ENCODE measurements around the gene APBB2.

The APBB2 gene

GRCh38 chr4:41197996-41198395 is 16.3 kb downstream of the APBB2 start:
- DNase-seq (ENCODE audit: low read depth in 1 of 2, low spot score in 1 of 2) = no peak
- in situ Hi-C loops (cut with HindIII; ENCODE audit: low pct_unique_long_range_greater_than_20kb, low sequenced_read_pairs) = no loop called here
- TF ChIP-seq JUND (IDR thresholded peaks at IDR 0.05; ENCODE audit: low read depth) = no peak

GRCh38 chr4:41197495-41197894 is 16.8 kb downstream of the APBB2 start:
- TF ChIP-seq JUND (IDR thresholded peaks at IDR 0.05; ENCODE audit: low read depth) = no peak
- in situ Hi-C loops (cut with HindIII; ENCODE audit: low pct_unique_long_range_greater_than_20kb, low sequenced_read_pairs) = no loop called here
- no peak for DNase-seq (ENCODE audit: low read depth in 1 of 2, low spot score in 1 of 2)

GRCh38 chr4:41196633-41197332 is 17.6 kb downstream of the APBB2 start:
- in situ Hi-C loops (cut with HindIII; ENCODE audit: low pct_unique_long_range_greater_than_20kb, low sequenced_read_pairs) = no loop called here
- DNase-seq (ENCODE audit: low read depth in 1 of 2, low spot score in 1 of 2) = no peak
- TF ChIP-seq JUND (IDR thresholded peaks at IDR 0.05; ENCODE audit: low read depth) = no peak

DNA sequence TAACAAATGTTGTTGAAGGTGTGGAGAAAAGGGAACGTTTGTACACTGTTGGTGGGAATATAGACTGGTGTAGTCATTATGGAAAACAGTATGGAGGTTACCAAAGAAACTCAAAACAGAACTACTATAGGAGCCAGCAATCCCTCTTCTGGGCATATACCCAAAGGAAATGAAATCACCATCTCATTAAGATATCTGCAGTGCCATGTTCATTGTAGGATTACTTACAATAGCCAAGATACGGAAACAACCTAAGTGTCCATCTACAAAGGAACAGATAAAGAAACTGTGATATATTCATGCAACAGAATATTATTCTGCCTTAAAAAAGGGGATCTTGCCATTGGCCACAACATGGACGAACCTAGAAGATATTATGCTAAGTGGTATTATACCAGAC is 22.2 kb downstream of the APBB2 start:
- no peak for TF ChIP-seq JUND (IDR thresholded peaks at IDR 0.05; ENCODE audit: low read depth)
- in situ Hi-C loops (cut with HindIII; ENCODE audit: low pct_unique_long_range_greater_than_20kb, low sequenced_read_pairs) = no loop called here
- DNase-seq (ENCODE audit: low read depth in 1 of 2, low spot score in 1 of 2) = no peak

GRCh38 chr4:41189666-41190065 is 24.7 kb downstream of the APBB2 start:
- no peak for DNase-seq (ENCODE audit: low read depth in 1 of 2, low spot score in 1 of 2)
- in situ Hi-C loops (cut with HindIII; ENCODE audit: low pct_unique_long_range_greater_than_20kb, low sequenced_read_pairs) = no loop called here
- TF ChIP-seq JUND (IDR thresholded peaks at IDR 0.05; ENCODE audit: low read depth) = no peak

DNA sequence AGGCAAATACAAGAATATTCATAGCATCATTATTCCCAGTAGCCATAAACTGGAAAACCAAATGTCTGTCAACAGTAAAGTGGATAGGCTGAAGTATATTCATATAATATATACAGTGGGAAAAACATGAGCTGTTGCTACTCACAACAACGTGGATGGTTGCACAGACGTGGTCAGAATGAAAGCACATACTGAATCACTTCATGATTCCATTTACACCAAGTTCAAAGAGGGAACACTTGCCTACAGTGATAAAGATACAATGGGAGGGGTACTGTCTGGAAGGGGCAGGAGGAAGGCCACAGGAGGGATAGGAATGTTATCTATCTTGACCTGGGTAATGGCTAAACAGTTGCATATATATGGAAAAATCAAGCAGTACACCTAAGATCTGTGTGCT is 25.3 kb downstream of the APBB2 start:
- in situ Hi-C loops (cut with HindIII; ENCODE audit: low pct_unique_long_range_greater_than_20kb, low sequenced_read_pairs) = no loop called here
- TF ChIP-seq JUND (IDR thresholded peaks at IDR 0.05; ENCODE audit: low read depth) = no peak
- no peak for DNase-seq (ENCODE audit: low read depth in 1 of 2, low spot score in 1 of 2)

DNA sequence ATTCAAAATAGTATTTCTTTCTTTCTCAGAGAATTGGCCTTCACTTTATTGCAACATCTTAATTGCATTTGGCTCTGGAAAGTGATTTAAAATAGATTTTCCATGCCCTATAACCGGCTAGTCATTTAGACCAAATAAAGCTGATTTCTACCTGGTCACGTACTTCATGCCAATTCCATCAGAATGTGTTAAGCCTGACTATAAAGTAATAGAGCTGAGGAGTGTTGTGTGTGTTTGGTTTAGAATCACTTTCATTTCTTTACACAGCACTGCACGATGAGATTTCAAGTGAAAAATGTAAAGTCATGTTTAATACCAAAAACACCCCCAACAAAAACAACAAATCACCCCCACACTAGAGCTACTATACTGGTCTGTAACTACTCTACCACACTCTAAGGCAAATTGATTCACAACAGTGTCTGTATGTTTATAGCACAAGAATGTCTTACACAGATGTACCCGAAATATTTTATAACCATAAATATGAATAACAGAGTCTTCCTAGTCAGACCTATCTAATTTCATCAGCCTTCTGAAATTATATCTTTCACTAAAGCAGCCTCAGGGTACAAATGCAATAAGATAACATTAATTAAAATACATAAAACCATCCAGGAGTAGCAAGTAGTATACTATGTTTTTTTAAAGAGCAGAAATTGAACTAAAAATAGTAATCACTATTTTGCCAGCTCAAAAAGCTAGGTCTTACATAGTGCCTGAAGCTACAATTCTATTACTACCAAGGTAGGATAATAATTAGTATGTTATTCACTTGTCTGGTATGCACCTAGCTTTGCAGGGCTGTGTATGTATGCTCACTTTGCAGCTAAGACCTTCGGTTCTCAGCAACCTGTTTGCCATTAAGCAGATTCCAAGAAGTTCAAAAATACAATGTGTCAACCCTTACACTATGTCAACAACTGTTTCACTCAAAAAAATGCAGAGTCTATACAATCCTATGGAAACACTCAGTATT is 28.4 kb downstream of the APBB2 start:
- in situ Hi-C loops (cut with HindIII; ENCODE audit: low pct_unique_long_range_greater_than_20kb, low sequenced_read_pairs) = no loop called here
- no peak for DNase-seq (ENCODE audit: low read depth in 1 of 2, low spot score in 1 of 2)

GRCh38 chr4:41184009-41184408 is 30.3 kb downstream of the APBB2 start:
- TF ChIP-seq JUND (IDR thresholded peaks at IDR 0.05; ENCODE audit: low read depth) = no peak
- in situ Hi-C loops (cut with HindIII; ENCODE audit: low pct_unique_long_range_greater_than_20kb, low sequenced_read_pairs) = no loop called here

More for the DNA sequence above, 28.4 kb downstream of the APBB2 start:
- TF ChIP-seq JUND (IDR thresholded peaks at IDR 0.05; ENCODE audit: low read depth) = no peak

DNA sequence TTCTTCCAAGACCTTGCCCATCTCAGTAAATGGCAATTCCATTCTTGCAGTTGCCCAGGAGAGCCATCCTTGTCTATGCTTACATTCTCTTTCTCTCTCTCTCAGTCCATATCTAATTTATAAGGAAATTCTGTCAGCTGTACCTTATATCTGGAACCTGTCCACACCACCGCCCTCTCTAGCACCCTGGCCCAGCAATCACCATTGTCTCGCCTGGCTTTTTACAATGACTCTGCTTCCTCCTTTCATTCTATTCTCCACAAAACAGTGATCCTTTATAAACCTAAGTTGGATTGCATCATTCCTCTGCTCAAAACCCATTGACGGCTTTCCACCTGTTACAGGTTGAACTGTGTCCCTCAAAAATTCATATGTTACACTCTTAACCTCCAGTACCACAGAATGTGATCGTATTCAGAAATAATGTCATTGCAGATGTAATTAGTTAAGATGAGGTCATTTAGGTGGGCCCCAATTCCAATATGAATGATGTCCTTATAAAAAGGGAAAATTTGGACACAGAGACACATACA is 31.3 kb downstream of the APBB2 start:
- DNase-seq (ENCODE audit: low read depth in 1 of 2, low spot score in 1 of 2) = no peak
- in situ Hi-C loops (cut with HindIII; ENCODE audit: low pct_unique_long_range_greater_than_20kb, low sequenced_read_pairs) = no loop called here
- TF ChIP-seq JUND (IDR thresholded peaks at IDR 0.05; ENCODE audit: low read depth) = no peak

More at GRCh38 chr4:41184009-41184408, 30.3 kb downstream of the APBB2 start:
- no peak for DNase-seq (ENCODE audit: low read depth in 1 of 2, low spot score in 1 of 2)

- no peak for DNase-seq (ENCODE audit: low read depth in 1 of 2, low spot score in 1 of 2)
- in situ Hi-C loops (cut with HindIII; ENCODE audit: low pct_unique_long_range_greater_than_20kb, low sequenced_read_pairs) = no loop called here
- TF ChIP-seq JUND (IDR thresholded peaks at IDR 0.05; ENCODE audit: low read depth) = no peak
Observed at GRCh38 chr4:41181037-41181436, 33.3 kb downstream of the APBB2 start.

DNA sequence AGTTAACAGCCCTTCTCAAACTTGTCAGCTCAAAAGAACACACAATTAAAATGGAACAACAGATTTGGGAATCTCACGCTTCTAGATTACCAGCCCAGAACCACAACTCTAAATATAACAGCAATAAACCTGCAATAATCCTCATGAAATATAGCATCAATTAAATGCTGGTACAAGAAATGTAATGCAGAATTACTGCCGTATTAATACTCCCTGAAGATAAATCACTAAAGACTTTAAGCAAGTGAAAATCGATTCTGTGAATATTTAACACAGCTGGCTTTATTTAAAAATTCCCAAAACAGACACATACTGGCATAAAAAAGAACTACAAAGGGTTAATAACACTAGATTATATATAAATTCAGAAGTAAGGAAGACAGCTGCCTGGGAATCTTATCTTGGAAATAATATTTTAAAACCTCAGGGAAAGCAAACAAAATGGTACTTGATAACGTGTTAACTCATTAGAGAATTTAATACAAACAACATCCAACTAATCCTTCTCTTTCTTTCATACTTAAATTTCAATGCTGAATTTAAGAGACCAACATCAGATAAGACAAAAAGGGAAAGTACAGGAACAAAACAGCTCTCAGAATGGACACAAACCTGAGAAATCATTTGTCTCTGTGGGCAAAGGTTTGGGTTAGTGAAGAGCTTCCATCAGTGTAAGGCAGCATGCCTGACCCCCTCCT is 34.7 kb downstream of the APBB2 start:
- DNase-seq (ENCODE audit: low read depth in 1 of 2, low spot score in 1 of 2) = no peak
- in situ Hi-C loops (cut with HindIII; ENCODE audit: low pct_unique_long_range_greater_than_20kb, low sequenced_read_pairs) = no loop called here

More for the DNA sequence above, 34.7 kb downstream of the APBB2 start:
- no peak for TF ChIP-seq JUND (IDR thresholded peaks at IDR 0.05; ENCODE audit: low read depth)

Data from T47D (cell line).